Body of pancreas (tissue), 4 donors: ENCODE results near the gene UST.

Source experiments
- CTCF ChIP-seq, 7 experiments: fragments of 450-650 bp in 4 of 7; fragments of 200-600 bp in 3 of 7; sonication (generic) in 3 of 7; IDR thresholded peaks; one replicate each; pipeline ENCODE4 v1.5.1; 2016 to 2019; ENCODE audit warnings: antibody characterized with exemption in 7 of 7
- POLR2A ChIP-seq, 3 donors: fragments of 450-650 bp; IDR thresholded peaks; one replicate each; pipeline ENCODE4 v1.6.1; 2016; ENCODE audit warnings: antibody characterized with exemption in 3 of 3, mild to moderate bottlenecking in 2 of 3

GRCh38 chr6:149015535-149016525 is 269.0 kb downstream of the UST start:
- TF ChIP-seq CTCF (IDR thresholded peaks at IDR 0.05) (no peak), POLR2A (IDR thresholded peaks at IDR 0.05) (no peak)
